Suprapubic skin (tissue), 3 donors: ENCODE results near the gene CEPT1.

ENCODE experiments used
- EP300 ChIP-seq: sonication (generic); formaldehyde crosslinking; IDR thresholded peaks from one replicate; pipeline ENCODE4 v1.6.1; 2017; ENCODE audit warnings: antibody characterized with exemption
- POLR2A ChIP-seq, 2 donors: fragments of 450-650 bp; IDR thresholded peaks; one replicate each; pipeline ENCODE4 v1.6.1; 2017; ENCODE audit warnings: antibody characterized with exemption in 2 of 2, mild to moderate bottlenecking in 2 of 2, moderate library complexity in 2 of 2
- TF ChIP-seq, protein P1 (sequence below), 2 donors: fragments of 200-600 bp in 1 of 2; fragments of 450-650 bp in 1 of 2; sonication (generic) in 1 of 2; IDR thresholded peaks; one replicate each; pipeline ENCODE4 v1.5.1; 2016 to 2019; ENCODE audit warnings: antibody characterized with exemption in 2 of 2, mild to moderate bottlenecking in 1 of 2, moderate library complexity in 1 of 2

DNA sequence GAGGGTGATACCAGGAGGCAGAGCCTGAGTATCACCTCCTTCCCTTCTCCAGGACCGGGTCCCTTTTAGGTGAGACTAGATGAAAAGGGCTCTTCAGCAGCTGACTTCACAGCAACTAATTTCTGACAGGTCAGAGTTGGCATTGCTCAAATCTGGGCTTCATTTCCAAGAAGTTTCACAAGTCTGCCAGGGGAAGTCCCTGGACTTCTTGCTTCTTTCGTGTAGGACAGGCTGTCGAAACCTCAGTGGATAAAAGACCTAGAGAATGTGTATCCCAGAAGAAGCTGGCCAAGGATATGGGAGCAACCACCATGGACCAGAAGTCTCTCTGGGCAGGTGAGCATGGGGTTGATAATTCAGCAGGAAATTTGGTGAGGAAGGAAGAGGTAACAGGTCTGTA is 87.4 kb downstream of the CEPT1 start, which contains the start of gene CHI3L2:
- TF ChIP-seq, protein P1, sequence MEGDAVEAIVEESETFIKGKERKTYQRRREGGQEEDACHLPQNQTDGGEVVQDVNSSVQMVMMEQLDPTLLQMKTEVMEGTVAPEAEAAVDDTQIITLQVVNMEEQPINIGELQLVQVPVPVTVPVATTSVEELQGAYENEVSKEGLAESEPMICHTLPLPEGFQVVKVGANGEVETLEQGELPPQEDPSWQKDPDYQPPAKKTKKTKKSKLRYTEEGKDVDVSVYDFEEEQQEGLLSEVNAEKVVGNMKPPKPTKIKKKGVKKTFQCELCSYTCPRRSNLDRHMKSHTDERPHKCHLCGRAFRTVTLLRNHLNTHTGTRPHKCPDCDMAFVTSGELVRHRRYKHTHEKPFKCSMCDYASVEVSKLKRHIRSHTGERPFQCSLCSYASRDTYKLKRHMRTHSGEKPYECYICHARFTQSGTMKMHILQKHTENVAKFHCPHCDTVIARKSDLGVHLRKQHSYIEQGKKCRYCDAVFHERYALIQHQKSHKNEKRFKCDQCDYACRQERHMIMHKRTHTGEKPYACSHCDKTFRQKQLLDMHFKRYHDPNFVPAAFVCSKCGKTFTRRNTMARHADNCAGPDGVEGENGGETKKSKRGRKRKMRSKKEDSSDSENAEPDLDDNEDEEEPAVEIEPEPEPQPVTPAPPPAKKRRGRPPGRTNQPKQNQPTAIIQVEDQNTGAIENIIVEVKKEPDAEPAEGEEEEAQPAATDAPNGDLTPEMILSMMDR (IDR thresholded peaks at IDR 0.05): no peak
- TF ChIP-seq POLR2A (IDR thresholded peaks at IDR 0.05): no peak
- TF ChIP-seq EP300: no peak
